Stimulated activated CD8-positive, alpha-beta memory T cell treated with anti-CD3 and anti-CD28 coated beads, Interleukin-2, amount 100 ng/mL, for 1 hour (primary cell): ENCODE results near the gene PCDHGB6.
"Not testable (repeated sequence)": the region's sequence is repeated elsewhere in the genome, so short reads cannot be mapped to it uniquely, and the experiment has no call there.

Experiments used
- DNase-seq, 2 donors: peaks; one replicate each; pipeline ENCODE4 v3.0.0-alpha.2; 2020; ENCODE audit warnings: low read depth in 2 of 2

The PCDHGB6 gene

GRCh38 chr5:141388661-141389060 is 19.2 kb upstream of the PCDHGB6 start:
- no peak for DNase-seq

DNA sequence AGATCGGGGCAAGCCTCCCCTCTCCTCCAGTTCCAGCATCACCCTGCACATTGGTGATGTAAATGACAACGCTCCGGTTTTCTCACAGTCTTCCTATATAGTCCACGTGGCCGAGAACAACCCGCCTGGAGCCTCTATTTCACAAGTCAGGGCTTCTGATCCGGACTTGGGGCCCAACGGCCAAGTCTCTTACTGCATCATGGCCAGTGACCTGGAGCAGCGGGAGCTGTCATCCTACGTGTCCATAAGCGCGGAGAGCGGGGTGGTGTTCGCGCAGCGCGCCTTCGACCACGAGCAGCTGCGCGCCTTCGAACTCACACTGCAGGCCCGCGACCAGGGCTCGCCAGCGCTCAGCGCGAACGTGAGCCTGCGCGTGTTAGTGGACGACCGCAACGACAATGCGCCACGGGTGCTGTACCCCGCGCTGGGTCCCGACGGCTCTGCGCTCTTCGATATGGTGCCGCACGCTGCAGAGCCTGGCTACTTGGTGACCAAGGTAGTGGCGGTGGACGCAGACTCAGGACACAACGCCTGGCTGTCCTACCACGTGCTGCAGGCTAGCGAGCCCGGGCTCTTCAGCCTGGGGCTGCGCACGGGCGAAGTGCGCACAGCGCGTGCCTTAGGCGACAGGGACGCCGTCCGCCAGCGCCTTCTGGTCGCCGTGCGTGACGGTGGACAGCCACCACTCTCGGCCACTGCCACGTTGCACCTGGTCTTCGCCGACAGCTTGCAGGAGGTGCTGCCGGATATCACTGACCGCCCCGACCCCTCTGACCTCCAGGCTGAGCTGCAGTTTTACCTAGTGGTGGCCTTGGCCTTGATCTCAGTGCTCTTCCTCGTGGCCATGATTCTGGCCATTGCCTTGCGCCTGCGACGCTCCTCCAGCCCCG is 18.4 kb upstream of the PCDHGB6 start:
- DNase-seq, result no peak

DNA sequence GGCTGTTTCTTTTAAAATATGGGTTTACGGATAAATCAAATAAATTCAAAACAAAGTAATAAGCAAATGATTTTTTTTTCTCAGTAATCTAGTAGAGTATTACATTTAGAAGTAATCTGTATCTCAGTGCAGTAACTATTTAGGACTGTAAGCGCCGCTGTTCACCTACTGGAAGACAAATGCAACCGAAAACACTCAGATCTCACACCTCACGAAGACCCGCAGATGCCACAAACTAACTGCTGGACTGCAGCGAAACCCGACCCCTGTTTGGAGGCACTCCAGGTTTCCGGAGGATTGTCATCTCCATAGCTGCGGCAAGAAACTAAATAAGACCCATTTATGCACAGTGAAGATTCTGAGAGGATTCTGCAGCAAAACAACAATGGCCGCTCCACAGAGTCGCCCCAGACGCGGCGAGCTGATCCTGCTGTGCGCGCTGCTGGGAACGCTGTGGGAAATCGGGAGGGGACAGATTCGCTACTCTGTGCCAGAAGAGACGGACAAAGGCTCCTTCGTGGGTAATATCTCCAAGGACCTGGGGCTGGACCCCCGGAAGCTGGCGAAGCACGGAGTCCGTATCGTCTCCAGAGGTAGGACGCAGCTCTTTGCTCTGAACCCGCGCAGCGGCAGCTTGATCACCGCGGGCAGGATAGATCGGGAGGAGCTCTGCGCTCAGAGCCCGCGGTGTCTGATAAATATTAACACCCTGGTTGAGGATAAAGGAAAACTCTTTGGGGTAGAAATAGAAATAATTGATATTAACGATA is 15.2 kb upstream of the PCDHGB6 start, which contains the start of gene PCDHGA8:
PCDHGA8 (plus strand) TSS at position 205 of the 770 bp plus-strand sequence; CDS start at position 386, 181 bp downstream.
- DNase-seq, result no peak

DNA sequence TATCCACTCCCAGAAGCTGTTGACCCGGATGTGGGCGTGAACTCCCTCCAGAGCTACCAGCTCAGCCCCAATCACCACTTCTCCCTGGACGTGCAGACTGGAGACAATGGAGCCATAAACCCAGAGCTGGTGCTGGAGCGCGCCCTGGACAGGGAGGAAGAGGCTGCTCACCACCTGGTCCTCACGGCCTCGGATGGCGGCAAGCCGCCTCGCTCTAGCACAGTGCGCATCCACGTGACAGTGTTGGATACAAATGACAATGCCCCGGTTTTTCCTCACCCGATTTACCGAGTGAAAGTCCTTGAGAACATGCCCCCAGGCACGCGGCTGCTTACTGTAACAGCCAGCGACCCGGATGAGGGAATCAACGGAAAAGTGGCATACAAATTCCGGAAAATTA is 14.6 kb upstream of the PCDHGB6 start:
- no peak for DNase-seq

DNA sequence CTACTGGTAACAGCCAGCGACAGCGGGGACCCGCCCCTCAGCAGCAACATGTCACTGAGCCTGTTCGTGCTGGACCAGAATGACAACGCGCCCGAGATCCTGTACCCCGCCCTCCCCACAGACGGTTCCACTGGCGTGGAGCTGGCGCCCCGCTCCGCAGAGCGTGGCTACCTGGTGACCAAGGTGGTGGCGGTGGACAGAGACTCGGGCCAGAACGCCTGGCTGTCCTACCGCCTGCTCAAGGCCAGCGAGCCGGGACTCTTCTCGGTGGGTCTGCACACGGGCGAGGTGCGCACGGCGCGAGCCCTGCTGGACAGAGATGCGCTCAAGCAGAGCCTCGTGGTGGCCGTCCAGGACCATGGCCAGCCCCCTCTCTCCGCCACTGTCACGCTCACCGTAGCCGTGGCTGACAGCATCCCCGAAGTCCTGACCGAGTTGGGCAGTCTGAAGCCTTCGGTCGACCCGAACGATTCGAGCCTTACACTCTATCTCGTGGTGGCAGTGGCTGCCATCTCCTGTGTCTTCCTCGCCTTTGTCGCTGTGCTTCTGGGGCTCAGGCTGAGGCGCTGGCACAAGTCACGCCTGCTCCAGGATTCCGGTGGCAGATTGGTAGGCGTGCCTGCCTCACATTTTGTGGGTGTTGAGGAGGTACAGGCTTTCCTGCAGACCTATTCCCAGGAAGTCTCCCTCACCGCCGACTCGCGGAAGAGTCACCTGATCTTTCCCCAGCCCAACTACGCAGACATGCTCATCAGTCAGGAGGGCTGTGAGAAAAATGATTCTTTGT is 13.2 kb upstream of the PCDHGB6 start:
- not testable (repeated sequence) for DNase-seq

- DNase-seq, result not testable (repeated sequence)
Measured at GRCh38 chr5:141397756-141398551, 9.9 kb upstream of the PCDHGB6 start, which contains the start of gene PCDHGB5. PCDHGB5 (plus strand) TSS chr5:141397947; CDS start chr5:141398128, 181 bp downstream.

- no peak for DNase-seq
Measured at GRCh38 chr5:141398608-141399007, 9.2 kb upstream of the PCDHGB6 start.

DNA sequence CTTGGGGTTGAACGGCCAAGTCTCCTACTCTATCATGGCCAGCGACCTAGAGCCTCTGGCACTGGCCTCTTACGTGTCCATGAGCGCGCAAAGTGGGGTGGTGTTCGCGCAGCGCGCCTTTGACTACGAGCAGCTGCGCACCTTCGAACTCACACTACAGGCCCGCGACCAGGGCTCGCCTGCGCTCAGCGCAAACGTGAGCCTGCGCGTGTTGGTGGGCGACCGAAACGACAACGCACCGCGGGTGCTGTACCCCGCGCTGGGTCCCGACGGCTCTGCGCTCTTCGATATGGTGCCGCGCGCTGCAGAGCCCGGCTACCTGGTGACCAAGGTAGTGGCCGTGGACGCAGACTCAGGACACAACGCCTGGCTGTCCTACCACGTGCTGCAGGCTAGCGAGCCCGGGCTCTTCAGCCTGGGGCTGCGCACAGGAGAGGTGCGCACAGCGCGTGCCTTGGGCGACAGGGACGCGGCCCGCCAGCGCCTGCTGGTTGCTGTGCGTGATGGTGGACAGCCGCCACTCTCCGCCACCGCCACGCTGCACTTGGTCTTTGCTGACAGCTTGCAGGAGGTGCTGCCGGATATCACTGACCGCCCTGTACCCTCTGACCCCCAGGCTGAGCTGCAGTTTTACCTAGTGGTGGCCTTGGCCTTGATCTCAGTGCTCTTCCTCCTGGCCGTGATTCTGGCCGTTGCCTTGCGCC is 8.1 kb upstream of the PCDHGB6 start:
- DNase-seq, result no peak

DNA sequence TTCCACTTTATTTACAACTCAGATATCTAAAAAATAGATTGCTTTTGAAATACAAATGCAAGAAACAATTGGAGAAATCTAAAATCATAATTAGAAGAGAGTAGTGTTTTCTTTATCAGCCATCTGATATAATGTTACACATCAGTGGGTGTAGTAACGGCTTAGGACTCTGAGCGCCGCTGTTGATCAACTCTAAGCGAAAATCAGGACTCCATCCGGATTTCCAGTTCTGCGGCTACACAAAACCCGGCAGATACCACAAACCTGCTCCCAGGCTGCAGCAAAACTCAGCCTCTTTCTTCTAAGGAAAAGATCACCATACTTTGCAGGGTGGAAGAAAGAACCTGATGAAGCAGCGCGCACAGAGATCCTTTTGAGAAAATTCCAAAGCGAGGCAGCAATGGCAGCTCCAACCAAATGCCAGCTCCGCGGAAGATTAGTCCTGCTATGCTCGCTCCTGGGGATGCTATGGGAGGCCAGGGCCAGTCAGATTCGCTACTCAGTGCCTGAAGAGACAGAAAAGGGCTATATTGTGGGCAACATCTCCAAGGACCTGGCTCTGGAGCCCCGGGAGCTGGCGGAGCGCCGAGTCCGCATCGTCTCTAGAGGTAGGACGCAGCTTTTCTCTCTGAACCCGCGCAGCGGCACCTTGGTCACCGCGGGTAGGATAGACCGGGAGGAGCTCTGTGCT is 5.1 kb upstream of the PCDHGB6 start, which contains the start of gene PCDHGA9:
PCDHGA9 (plus strand) TSS at position 226 of the 691 bp plus-strand sequence; CDS start at position 401, 175 bp downstream.
- no peak for DNase-seq

DNA sequence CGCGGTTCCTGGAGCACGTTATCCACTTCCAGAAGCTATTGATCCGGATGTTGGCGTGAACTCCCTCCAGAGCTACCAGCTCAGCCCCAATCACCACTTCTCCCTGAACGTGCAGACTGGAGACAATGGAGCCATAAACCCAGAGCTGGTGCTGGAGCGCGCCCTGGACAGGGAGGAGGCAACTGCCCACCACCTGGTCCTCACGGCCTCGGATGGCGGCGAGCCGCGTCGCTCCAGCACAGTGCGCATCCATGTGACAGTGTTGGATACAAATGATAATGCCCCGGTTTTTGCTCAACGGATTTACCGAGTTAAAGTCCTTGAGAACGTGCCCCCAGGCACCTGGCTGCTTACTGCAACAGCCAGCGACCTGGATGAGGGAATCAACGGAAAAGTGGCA is 4.4 kb upstream of the PCDHGB6 start:
- DNase-seq, result no peak

GRCh38 chr5:141409598-141410306 is 1.9 kb downstream of the PCDHGB6 start:
- DNase-seq, result no peak

DNA sequence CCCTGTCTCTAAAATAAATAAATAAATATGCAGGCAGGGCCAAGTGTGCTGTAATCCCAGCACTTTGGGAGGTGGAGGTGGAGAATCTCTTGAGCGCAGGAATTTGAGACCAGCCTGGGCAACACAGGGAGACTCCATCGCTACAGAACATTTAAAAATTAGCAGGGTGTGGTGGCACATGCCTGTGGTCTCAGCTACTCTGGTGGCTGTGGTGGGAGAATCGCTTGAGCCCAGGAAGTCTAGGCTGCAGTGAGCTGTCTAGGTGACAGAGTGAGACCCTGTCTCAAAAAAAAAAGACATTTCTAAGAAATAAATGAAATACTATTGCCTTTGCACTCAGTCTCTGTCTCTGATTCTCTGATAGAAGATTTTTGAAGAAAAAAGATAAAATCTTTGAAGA is 3.8 kb downstream of the PCDHGB6 start:
- DNase-seq, result no peak

- peak in 1 of 2 donors; percentile 22 for DNase-seq
Measured at GRCh38 chr5:141412854-141413539, 5.2 kb downstream of the PCDHGB6 start, which contains the start of gene PCDHGA10. PCDHGA10 (plus strand) TSS chr5:141412987; CDS start chr5:141413176, 189 bp downstream.

DNA sequence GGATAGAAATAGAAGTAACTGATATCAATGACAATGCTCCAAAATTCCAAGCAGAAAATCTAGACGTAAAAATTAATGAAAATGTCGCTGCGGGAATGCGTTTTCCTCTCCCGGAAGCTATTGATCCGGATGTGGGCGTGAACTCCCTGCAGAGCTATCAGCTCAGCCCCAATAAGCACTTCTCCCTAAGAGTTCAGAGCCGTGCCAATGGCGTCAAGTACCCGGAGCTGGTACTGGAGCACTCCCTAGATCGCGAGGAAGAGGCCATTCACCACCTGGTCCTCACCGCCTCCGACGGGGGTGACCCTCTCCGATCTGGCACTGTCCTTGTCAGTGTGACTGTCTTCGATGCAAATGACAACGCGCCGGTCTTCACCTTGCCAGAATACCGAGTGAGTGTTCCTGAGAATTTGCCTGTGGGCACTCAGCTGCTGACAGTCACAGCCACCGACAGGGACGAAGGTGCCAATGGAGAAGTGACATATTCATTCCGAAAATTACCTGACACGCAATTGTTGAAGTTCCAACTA is 5.8 kb downstream of the PCDHGB6 start:
- no peak for DNase-seq

DNA sequence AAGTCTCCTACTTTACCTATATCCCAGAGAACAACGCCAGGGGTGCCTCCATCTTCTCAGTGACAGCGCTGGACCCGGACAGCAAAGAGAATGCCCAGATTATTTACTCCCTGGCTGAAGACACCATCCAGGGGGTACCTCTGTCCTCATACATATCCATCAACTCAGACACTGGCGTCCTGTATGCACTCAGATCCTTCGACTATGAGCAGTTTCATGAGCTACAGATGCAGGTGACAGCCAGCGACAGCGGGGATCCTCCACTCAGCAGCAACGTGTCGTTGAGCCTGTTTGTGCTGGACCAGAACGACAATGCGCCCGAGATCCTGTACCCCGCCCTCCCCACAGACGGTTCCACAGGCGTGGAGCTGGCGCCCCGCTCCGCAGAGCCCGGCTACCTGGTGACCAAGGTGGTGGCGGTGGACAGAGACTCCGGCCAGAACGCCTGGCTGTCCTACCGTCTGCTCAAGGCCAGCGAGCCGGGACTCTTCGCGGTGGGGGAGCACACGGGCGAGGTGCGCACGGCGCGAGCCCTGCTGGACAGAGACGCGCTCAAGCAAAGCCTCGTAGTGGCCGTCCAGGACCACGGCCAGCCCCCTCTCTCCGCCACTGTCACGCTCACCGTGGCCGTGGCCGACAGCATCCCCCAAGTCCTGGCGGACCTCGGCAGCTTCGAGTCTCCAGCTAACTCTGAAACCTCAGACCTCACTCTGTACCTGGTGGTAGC is 6.9 kb downstream of the PCDHGB6 start:
- not testable (repeated sequence) for DNase-seq

- DNase-seq, result not testable (repeated sequence)
Measured at GRCh38 chr5:141415275-141415618, 7.4 kb downstream of the PCDHGB6 start.

DNA sequence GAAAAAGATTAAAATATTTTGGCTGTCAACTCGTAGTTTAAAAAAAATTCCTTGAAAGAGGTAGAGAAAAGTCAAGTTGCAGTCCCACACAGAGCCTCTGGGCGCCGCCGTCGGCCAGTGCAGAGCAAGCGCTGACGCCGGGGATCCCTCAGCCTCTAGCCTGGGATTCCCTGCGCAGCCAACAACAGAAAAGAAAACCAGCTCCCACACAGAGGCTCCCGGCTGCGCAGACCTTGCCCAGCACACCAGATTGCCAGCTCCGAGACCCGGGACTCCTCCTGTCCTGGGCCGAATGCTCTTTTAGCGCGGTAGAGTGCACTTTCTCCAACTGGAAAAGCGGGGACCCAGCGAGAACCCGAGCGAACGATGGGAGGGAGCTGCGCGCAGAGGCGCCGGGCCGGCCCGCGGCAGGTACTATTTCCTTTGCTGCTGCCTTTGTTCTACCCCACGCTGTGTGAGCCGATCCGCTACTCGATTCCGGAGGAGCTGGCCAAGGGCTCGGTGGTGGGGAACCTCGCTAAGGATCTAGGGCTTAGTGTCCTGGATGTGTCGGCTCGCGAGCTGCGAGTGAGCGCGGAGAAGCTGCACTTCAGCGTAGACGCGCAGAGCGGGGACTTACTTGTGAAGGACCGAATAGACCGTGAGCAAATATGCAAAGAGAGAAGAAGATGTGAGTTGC is 9.8 kb downstream of the PCDHGB6 start, which contains the start of gene PCDHGB7:
PCDHGB7 (plus strand) TSS at position 184 of the 679 bp plus-strand sequence; CDS start at position 367, 183 bp downstream.
- not testable (repeated sequence) for DNase-seq
